IMR-90 (cell line): ENCODE results near the gene PDGFRA. TPM values are rescaled to one million over a fixed set of nuclear protein-coding genes. Genes with fewer than 3 reads are reported as not detected.
"Not testable (repeated sequence)": the region's sequence is repeated elsewhere in the genome, so short reads cannot be mapped to it uniquely, and the experiment has no call there.

Experiments
- ATAC-seq: fragments of 200-7000 bp; cut with Tn5 transposase; 2 replicates; pipeline ENCODE4 v1.9.1; 2020; ENCODE audit warnings: low read depth, mild to moderate bottlenecking, moderate library complexity
- BruUV-seq: library from RNA; stranded (reverse); fragments of 400-500 nt; replicated peaks from 2 replicates; lab custom pipeline; 2021; lab: Mats Ljungman, UMichigan
- CTCF ChIA-PET: fragments of 300-600 bp; formaldehyde crosslinking; extraction: SDS; loops from one replicate; lab custom pipeline; 2021; ENCODE audit warnings: antibody characterized with exemption; lab: Yijun Ruan, JAX
- POLR2A ChIA-PET: fragments of 300-600 bp; sonication (Branson Sonifier 250); formaldehyde crosslinking; loops from one replicate; lab custom pipeline; 2022; ENCODE audit warnings: antibody characterized with exemption; ENCODE audit not compliant: unreplicated experiment; lab: Charles Lee
- DNase-seq: peaks from one replicate; pipeline ENCODE4 v3.0.0; 2013
- H2AFZ ChIP-seq: replicated peaks from 2 replicates; pipeline ENCODE3; 2013; ENCODE audit warnings: low read length, mild to moderate bottlenecking; ENCODE audit not compliant: poor library complexity
- H2AK5ac ChIP-seq: 2 replicates; pipeline ENCODE4 v1.6.1; 2013; ENCODE audit warnings: low read depth, low read length, inconsistent platforms
- H2AK9ac ChIP-seq: replicated peaks from 2 replicates; pipeline ENCODE3; 2013; ENCODE audit warnings: mild to moderate bottlenecking, low read depth, low read length, moderate library complexity; ENCODE audit not compliant: poor library complexity
- H2BK120ac ChIP-seq: 2 replicates; pipeline ENCODE4 v1.6.1; 2013; ENCODE audit warnings: low read depth, low read length, inconsistent platforms
- H2BK15ac ChIP-seq: 3 replicates; pipeline ENCODE4 v1.6.1; 2013; ENCODE audit warnings: low read depth, low read length, inconsistent platforms
- H2BK20ac ChIP-seq: 2 replicates; pipeline ENCODE4 v1.6.1; 2013; ENCODE audit warnings: low read depth, mild to moderate bottlenecking, inconsistent platforms, low read length, moderate library complexity
- H2BK5ac ChIP-seq: 2 replicates; pipeline ENCODE4 v1.6.1; 2013; ENCODE audit warnings: mild to moderate bottlenecking, low read depth, low read length, inconsistent platforms; ENCODE audit not compliant: poor library complexity, severe bottlenecking
- H3K14ac ChIP-seq: replicated peaks from 2 replicates; pipeline ENCODE4 v1.6.1; 2013; ENCODE audit warnings: low read depth, low read length, inconsistent platforms
- H3K18ac ChIP-seq: 2 replicates; pipeline ENCODE4 v1.6.1; 2013; ENCODE audit warnings: low read depth, low read length, control low read depth
- H3K23ac ChIP-seq: 2 replicates; pipeline ENCODE4 v1.6.1; 2013; ENCODE audit warnings: low read depth, low read length, inconsistent platforms
- H3K27ac ChIP-seq: 2 replicates; pipeline ENCODE4 v1.5.1; 2013; ENCODE audit warnings: mild to moderate bottlenecking, control low read depth, low read length; ENCODE audit not compliant: insufficient read depth
- H3K27me3 ChIP-seq: 2 replicates; pipeline ENCODE4 v1.6.1; 2013; ENCODE audit warnings: low read length; ENCODE audit not compliant: control insufficient read depth, insufficient read depth
- H3K36me3 ChIP-seq: 2 replicates; pipeline ENCODE4 v1.6.1; 2013; ENCODE audit warnings: low read length, mixed read lengths; ENCODE audit not compliant: control insufficient read depth, insufficient read depth
- H3K4ac ChIP-seq: 2 replicates; pipeline ENCODE4 v1.6.1; 2013; ENCODE audit warnings: low read depth, low read length, inconsistent platforms
- H3K4me1 ChIP-seq: 2 replicates; pipeline ENCODE4 v1.6.1; 2013; ENCODE audit warnings: low read length, mixed read lengths; ENCODE audit not compliant: control insufficient read depth, insufficient read depth
- H3K4me2 ChIP-seq: 2 replicates; pipeline ENCODE4 v1.6.1; 2013; ENCODE audit warnings: low read depth, mild to moderate bottlenecking, control low read depth, low read length, moderate library complexity
- H3K4me3 ChIP-seq: 2 replicates; pipeline ENCODE4 v1.5.1; 2013; ENCODE audit warnings: low read depth, mild to moderate bottlenecking, control low read depth, low read length, moderate library complexity; ENCODE audit not compliant: insufficient read depth
- H3K56ac ChIP-seq: 2 replicates; pipeline ENCODE4 v1.6.1; 2013; ENCODE audit warnings: low read length, inconsistent platforms; ENCODE audit not compliant: insufficient read depth; ENCODE audit errors: extremely low read depth
- H3K79me1 ChIP-seq, 2 experiments: 2 replicates each; pipeline ENCODE4 v1.6.1; 2013; ENCODE audit warnings: low read length in 2 of 2, inconsistent platforms in 1 of 2, low read depth in 1 of 2
- H3K9ac ChIP-seq: 2 replicates; pipeline ENCODE4 v1.6.1; 2013; ENCODE audit warnings: low read depth, low read length, control low read depth
- H3K9me1 ChIP-seq: 2 replicates; pipeline ENCODE4 v1.6.1; 2013; ENCODE audit warnings: low read length, inconsistent platforms; ENCODE audit not compliant: insufficient read depth
- H3K9me3 ChIP-seq: 2 replicates; pipeline ENCODE4 v1.6.1; 2013; ENCODE audit warnings: low read length; ENCODE audit not compliant: control insufficient read depth, insufficient read depth
- H4K20me1 ChIP-seq: 2 replicates; pipeline ENCODE4 v1.6.1; 2013; ENCODE audit warnings: low read length, inconsistent platforms; ENCODE audit not compliant: insufficient read depth
- H4K5ac ChIP-seq: 2 replicates; pipeline ENCODE4 v1.6.1; 2013; ENCODE audit warnings: mild to moderate bottlenecking, low read depth, low read length, control low read depth
- H4K8ac ChIP-seq, 2 experiments: 2 replicates each; pipeline ENCODE4 v1.6.1; 2013; ENCODE audit warnings: low read depth in 2 of 2, low read length in 2 of 2, control low read depth in 1 of 2, inconsistent platforms in 1 of 2
- H4K91ac ChIP-seq: 2 replicates; pipeline ENCODE4 v1.6.1; 2013; ENCODE audit warnings: low read depth, low read length, inconsistent platforms; ENCODE audit not compliant: insufficient read depth
- BHLHE40 ChIP-seq: fragments of 150-350 bp; IDR thresholded peaks from 2 replicates; pipeline ENCODE4 v1.6.1; 2016; ENCODE audit warnings: mild to moderate bottlenecking, low read depth, low read length
- POLR2A ChIP-seq: IDR thresholded peaks from 2 replicates; pipeline ENCODE4 v1.6.1; 2012; ENCODE audit warnings: mild to moderate bottlenecking, low read depth, low read length
- RAD21 ChIP-seq: IDR thresholded peaks from 2 replicates; pipeline ENCODE4 v1.6.1; 2012; ENCODE audit warnings: low read length, improper control_type of control experiment
- RCOR1 ChIP-seq: IDR thresholded peaks from 2 replicates; pipeline ENCODE4 v1.6.1; 2012; ENCODE audit warnings: mild to moderate bottlenecking, low read length, improper control_type of control experiment; ENCODE audit not compliant: insufficient replicate concordance
- SMC3 ChIP-seq: fragments of 150-350 bp; IDR thresholded peaks from 2 replicates; pipeline ENCODE4 v1.6.1; 2016; ENCODE audit warnings: low read depth, mild to moderate bottlenecking, antibody characterized with exemption, low read length, moderate library complexity
- WGBS, 2 experiments: methylation state at CpG; one replicate each; pipeline versions ENCODE4 v1.1.5 to v1.1.7; 2013; ENCODE audit warnings: missing lambda C conversion rate in 2 of 2; ENCODE audit not compliant: insufficient read length in 1 of 2; ENCODE audit errors: extremely low coverage in 2 of 2; 5-methylcytosine and 5-hydroxymethylcytosine counted together
- dilution Hi-C: fragments of 300-500 bp; cut with HindIII; formaldehyde crosslinking; loops from one replicate; pipeline ENCODE4 v1.14.3; 2018; ENCODE audit warnings: low sequenced_read_pairs; ENCODE audit not compliant: unreplicated experiment
- in situ Hi-C: fragments of 300-500 bp; cut with MboI; formaldehyde crosslinking; loops from 3 replicates; pipeline ENCODE4 v1.14.3; 2019; ENCODE audit warnings: low sequenced_read_pairs, inconsistent platforms, mixed read lengths
- intact Hi-C: fragments of 100-400 bp; cut with micrococcal nuclease; formaldehyde crosslinking; loops from 2 replicates; pipeline ENCODE4 v1.10.0; 2022
- polyA plus RNA-seq, 3 experiments: library from polyadenylated mRNA; depleted of rRNA; stranded (reverse); fragments of >200 nt; gene quantifications; 2 replicates each; pipeline ENCODE4 v1.2.3, GENCODE V29; 2012; ENCODE audit warnings: low replicate concordance in 1 of 3
- total RNA-seq: library from RNA; depleted of rRNA; stranded (reverse); fragments of >200 nt; gene quantifications from 2 replicates; pipeline ENCODE4 v1.2.3, GENCODE V29; 2012

Gene PDGFRA
- total and polyA plus RNA-seq, 2 of the 4 experiments (the other 2 are of a cell fraction): 60.8 to 168 TPM

DNA sequence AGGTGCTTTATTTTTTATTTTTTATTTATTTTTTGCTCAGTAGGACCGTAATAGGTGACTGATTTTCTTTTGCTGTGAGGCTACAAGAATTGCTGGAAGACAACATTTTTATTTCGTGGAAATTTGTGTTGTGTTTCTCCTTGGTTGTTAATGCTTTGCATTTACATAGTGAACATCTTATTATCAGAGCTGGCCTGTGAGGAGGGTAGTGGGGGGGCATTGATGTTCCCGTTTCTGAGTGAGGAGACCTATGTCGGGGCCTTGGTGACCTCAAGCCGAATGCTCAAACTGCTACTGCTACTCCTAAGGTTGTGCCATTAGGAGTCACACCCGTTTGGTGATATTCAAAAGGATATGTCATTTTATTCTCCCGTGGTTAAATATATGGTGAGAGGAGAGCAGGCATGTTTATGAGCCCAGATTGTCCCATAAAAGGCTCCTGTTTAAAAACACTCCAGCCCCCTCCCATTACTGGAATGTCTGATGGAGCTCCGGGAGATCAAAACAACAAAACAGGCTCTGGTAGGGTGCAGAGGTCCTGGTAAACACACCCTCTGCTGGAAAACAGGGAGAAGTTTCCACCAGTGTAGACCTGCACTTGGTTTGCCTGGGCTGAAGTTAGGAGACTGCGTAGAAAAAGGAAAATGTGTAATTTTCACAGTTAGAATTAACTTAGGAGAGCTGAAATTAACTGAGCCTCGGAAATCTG, 5.6 kb downstream of the PDGFRA start:
- Histone ChIP-seq H3K9me1 (peaks cover 8% of the 10 kb centered on the region), H3K18ac (peak overlapping the region; percentile 25), H3K4me2 (peak overlapping the region; percentile 87), H3K27me3 (no peaks in the 10 kb centered on the region), H2BK20ac (no peak overlapping the region), H4K5ac (no peak overlapping the region), H3K9ac (peak overlapping the region; percentile 72), H2AK5ac (0 out of 2 replicates have a peak overlapping the region, but pooled peaks have one; percentile 17), H3K4me1 (peaks cover 2% of the 10 kb centered on the region), H3K27ac (peak overlapping the region; percentile 93; the same call in 1 of the 2 replicates), H4K91ac (no peak overlapping the region), H2AK9ac (no peak overlapping the region), H3K9me3 (no peaks in the 10 kb centered on the region), H2BK15ac (no peak overlapping the region), H2BK5ac (peak overlapping the region; percentile 14), H3K56ac (peak overlapping the region; percentile 22; the same call in 1 of the 2 replicates), H3K4me3 (peak overlapping the region; percentile 89), H3K23ac (peak overlapping the region; percentile 75), H3K14ac (peak overlapping the region; percentile 5), H2AFZ (no peak overlapping the region), H4K20me1 (peaks cover 85% of the 10 kb centered on the region), H4K8ac (no peak overlapping the region), H2BK120ac (0 out of 2 replicates have a peak overlapping the region, but pooled peaks have one; percentile 0), H3K36me3 (peaks cover 45% of the 10 kb centered on the region), H3K4ac (peak overlapping the region; percentile 40), H3K79me1 (peaks cover 15 to 59% of the 10 kb centered on the region in 2 experiments; a peak in 3 of 4 replicates)
- 100% methylated on average over 1 of the region's 10 CpGs; no CpG with 5 or more reads in 1 of the 2 experiments for WGBS, 2 experiments
- no TSS peak for BruUV-seq
- TF ChIP-seq RAD21 (no peak), RCOR1 (no peak), BHLHE40 (no peak), SMC3 (no peak), POLR2A (no peak)
- intact Hi-C loops: loop anchor here (1.0 to 10.0 kb wide), 3 partner anchors 326 to 1580 kb away; partner anchors contain the start of gene USP46
- DNase-seq (no peak), ATAC-seq (no peak)
- ChIA-PET CTCF (interaction anchor here (0.9 to 3.2 kb wide), 8 partner anchors 44 to 1859 kb away, joined by 3 to 13 read pairs (median 4); no protein-coding TSS in a partner anchor), POLR2A (interaction anchor here (2.0 kb wide), 1 partner anchor 326 kb away, joined by 8 read pairs; no protein-coding TSS in a partner anchor)
- in situ Hi-C loops: loop anchor here (5.0 to 25.0 kb wide), 2 partner anchors 1037 to 1697 kb away; no protein-coding TSS in a partner anchor
- dilution Hi-C loops: no loop called here

DNA sequence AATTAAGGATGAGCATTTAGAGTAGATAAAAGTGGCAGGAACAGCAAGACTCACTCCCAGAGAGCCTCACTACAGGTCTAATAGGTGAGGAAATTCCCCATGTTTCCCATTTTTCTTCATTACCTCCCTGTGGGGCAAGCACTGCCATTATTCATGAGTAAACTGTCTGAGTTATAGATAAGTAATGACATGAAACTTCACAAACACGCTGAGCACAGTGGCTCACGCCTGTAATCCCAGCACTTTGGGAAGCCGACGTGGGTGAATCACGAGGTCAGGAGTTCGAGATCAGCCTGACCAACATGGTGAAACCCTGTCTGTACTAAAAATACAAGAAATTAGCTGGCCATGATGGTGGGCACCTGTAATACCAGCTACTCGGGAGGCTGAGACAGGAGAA, 7.2 kb downstream of the PDGFRA start:
- H3K79me1 ChIP-seq: peaks cover 24 to 69% of the 10 kb centered on the region in 2 experiments
- H2AFZ ChIP-seq, H2AK5ac ChIP-seq, ATAC-seq, BruUV-seq, H3K23ac ChIP-seq, H3K14ac ChIP-seq, H2BK120ac ChIP-seq, H3K4me3 ChIP-seq, H3K27ac ChIP-seq, H4K91ac ChIP-seq, H3K56ac ChIP-seq, H4K5ac ChIP-seq, H3K4ac ChIP-seq, H3K18ac ChIP-seq, H4K8ac ChIP-seq, H2BK20ac ChIP-seq, H2BK5ac ChIP-seq, H3K9me3 ChIP-seq, H2BK15ac ChIP-seq, H3K9ac ChIP-seq, H3K27me3 ChIP-seq, H3K4me1 ChIP-seq, dilution Hi-C loops, DNase-seq, H3K9me1 ChIP-seq, CTCF ChIA-PET, H2AK9ac ChIP-seq: not testable (repeated sequence)
- in situ Hi-C loops: loop anchor here (5.0 to 25.0 kb wide), 2 partner anchors 1039 to 1699 kb away; no protein-coding TSS in a partner anchor
- POLR2A ChIA-PET: interaction anchor here (0.6 kb wide), 2 partner anchors 309 to 1223 kb away, joined by 4 to 6 read pairs; no protein-coding TSS in a partner anchor
- H4K20me1 ChIP-seq: peaks cover 83% of the 10 kb centered on the region
- WGBS, 2 experiments: 73% methylated on average over 4 of the region's 7 CpGs; no CpG with 5 or more reads in 1 of the 2 experiments
- peak overlapping the region; percentile 68; the same call in 1 of the 2 replicates for H3K4me2 ChIP-seq
- H3K36me3 ChIP-seq: peaks cover 40% of the 10 kb centered on the region
- intact Hi-C loops: loop anchor here (10.0 kb wide), 1 partner anchor 1582 kb away; the partner anchor contains the start of gene USP46
